GM19238 (cell line): ENCODE results near the gene CAPN6.

ENCODE experiments used
- DNase-seq: peaks from one replicate; pipeline ENCODE4 v3.0.0; 2011; ENCODE audit warnings: low spot score; ENCODE audit not compliant: insufficient read length

Gene CAPN6

GRCh38 chrX:111207851-111208250 lies 62.4 kb downstream of the CAPN6 start:
- no peak for DNase-seq

GRCh38 chrX:111200327-111200726 lies 70.0 kb downstream of the CAPN6 start:
- DNase-seq, result no peak

- no peak for DNase-seq
Observed at GRCh38 chrX:111199505-111199904, 70.8 kb downstream of the CAPN6 start.
